Measurements from ENCODE around the gene ENO4. TPM values are rescaled to one million over a fixed set of nuclear protein-coding genes. Genes with fewer than 3 reads are reported as not detected.

The ENO4 gene
- total RNA-seq, 1 donor from 2014 or later = not detected

DNA sequence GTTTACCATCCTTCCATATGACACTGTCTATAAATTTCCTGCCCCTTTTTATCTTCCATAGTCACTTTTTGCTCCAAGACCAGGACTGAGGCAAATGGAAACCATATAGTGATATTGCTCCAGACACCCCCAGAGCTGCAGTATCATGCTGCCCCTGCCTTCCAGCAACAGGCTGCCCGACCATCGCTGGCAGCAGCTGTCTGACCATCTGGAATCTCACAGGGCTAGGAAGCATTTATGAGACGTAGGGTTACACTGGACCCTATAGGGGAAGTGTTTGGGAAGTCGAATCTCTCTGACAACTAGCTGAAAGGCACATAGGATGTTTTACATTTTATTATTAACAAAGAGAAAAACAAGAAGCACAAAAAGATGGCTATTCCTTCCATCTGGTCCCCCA, 19.4 kb downstream of the ENO4 start:
- ATAC-seq = no peak

DNA sequence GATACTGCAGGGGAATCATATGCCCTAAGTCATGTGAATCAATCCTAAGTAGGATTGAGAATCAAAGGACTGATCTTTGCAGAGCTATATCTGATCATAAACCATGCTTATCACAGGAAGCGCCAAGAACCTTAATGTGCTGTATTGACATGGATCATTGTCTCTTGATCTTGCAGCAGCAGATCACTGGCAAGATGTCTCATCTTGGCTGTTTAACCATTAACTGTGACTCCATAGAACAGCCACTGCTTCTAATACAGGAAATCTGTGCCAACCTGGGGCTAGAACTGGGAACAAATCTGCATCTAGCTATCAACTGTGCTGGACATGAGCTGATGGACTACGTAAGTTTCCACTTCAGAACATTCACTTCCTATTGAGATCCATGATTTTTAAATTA, 21.6 kb downstream of the ENO4 start:
- ATAC-seq = no peak

DNA sequence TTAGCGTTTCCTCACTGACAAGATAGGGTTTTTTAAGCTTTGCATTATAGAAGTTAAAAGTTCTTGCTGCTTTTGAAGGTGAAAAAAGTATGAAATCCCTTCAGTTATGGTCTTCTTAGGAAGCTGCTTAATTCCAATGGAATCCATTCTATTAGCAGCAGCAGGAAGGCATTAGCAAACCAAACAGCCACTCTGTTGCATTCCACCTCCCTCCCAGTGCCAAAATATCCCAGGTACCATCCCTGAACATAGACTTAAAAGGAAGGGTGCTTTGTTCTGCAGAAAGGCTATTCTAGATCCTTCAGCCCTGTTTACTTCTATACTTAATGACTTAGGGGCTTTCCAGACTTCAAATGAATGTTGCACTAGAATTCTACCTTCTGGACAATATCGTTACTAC, 23.8 kb downstream of the ENO4 start:
- no peak for ATAC-seq

DNA sequence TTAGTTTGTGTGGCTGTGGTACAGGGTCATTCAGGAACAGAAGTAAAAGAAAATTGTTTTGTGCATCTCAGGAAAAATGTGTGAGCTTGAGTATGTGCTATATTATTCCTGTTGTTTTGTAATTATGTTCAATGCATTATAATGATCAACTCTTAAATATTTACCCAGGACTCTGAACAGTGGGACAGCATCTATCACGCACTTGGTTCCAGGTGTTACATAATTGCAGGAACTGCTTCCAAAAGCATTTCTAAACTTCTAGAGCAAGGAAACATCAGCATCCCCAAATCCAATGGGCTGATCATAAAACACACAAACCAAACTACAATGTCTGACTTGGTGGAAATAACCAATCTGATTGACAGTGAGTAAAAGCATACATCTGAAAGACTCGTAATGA, 26.6 kb downstream of the ENO4 start:
- no peak for ATAC-seq

DNA sequence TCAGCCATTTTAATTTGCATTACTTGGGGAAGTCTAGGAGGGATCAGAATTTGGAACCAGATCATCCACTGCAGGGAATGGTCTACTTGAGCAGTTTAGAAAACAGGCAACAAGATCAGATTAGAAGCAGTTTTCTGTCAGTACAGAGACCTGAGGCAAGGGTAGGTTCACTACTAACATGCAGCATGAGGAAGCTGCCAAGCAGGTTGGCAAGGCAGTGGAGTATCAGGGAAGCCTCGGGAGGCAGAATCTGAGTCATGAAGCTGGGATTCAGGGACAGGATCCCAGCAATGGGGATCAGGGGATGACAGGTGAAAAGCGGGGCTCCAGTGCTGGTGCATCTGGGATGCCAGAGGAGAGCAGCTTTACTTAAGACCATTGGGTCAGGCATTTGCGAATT, 28.1 kb downstream of the ENO4 start:
- ATAC-seq = peak; percentile 18

DNA sequence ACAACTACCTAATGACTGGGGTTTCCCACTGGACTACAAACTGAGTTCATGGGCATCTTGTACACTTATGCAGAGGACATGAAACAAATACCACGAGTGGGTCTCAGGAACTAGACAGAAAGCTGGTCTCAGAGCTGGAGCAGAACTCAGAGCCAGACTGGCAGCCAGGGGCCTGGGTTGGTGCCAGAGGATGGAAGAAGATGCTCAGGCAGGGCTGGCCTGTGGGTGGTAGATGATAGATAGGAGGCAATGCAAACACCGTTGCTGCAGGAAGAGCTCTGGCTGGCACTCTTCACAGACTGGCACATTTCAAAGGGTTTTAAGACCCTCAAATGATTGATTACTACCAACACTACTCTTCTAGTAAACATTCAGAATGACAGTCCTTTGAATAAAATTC, 28.8 kb downstream of the ENO4 start:
- no peak for ATAC-seq

DNA sequence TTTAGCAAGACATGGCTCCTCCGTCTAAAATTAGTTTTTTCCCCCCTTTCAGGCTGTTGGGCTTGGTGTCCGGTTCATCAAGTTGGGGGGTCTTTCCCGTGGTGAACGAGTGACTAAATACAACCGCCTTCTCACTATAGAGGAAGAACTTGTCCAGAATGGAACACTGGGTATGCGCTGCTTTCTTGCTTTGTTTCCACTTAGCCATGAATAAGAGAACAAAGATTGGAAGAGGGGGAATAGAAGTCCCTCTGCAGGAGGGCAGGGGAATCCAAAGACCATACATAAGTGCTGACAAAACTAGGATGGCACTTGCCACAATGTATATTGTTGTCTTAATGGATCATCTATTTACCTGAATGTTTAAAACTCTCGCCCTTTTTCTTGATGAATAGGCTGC, 30.5 kb downstream of the ENO4 start:
- no peak for ATAC-seq

DNA sequence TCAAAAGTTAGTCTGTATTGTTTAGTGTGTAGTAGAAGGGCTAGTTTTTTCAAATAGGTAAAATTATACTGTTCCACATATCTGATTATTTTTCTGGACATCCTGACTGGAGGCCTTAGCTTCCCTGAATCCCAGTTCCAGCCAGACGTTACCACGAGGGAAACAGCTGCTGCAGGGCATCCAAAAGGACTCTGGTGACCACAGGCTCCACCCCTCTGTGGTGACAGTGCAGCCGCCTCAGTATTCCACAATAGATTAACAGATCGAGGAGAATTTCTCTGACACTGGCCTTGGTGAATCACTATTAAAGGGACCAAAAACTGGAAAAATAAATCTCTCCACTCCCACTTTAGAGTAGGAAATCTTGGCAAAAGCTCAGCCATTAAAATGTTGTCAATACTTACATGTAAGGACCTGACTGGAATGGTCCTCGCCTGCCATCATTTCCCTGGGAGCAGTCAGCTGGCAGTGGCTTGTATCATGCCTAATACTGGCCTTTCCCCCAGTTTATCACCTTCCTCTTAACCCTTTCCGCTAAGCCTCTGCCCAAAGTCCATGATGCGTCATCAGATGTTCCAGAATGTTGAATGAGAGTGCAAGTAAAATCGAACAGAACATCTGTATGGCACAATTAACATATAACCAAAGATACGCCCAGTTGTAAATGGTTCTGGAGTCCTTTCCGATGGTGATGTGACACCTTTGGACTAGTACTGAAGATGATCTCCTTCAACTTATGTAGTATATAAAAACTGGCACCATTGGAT, 31.6 kb downstream of the ENO4 start:
- no peak for ATAC-seq

DNA sequence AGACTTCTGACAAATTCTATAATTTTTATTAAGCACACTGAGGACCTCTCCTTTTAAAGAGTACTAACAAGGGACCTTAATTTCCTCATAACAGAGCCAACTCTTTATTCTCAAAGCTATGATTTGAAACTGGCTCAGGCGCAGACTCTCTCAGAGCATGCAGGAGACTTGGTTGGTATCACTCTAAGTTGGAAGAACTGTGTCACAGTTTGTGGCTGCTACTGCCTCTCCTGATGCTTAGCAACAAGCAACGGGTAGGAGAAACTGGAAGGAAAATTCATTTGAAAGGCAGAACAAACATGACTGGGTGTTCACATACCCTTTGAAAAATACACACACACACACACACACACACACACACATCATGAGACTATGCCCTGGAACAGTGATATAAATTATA, 33.3 kb downstream of the ENO4 start:
- no peak for ATAC-seq

DNA sequence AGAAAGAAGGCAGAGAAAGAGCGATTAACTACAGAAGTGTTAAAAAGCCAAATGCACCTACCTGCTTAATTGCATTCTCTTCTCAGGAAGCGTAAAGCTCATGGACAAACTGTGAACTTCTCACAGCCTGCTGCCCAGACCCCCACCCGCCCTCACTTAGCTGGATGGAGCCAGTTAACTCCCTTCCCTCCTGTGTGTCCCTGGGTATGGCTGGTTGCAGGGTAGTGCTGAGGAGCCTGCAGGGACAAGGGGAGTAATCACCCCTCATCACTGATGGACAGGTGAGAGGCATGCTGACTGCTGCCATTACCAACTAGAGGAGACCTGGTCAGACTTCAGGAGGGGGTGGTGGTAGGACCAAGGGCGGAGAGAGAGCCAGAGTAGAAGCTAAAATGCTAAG, 37.5 kb downstream of the ENO4 start:
- peak; percentile 5 for ATAC-seq

DNA sequence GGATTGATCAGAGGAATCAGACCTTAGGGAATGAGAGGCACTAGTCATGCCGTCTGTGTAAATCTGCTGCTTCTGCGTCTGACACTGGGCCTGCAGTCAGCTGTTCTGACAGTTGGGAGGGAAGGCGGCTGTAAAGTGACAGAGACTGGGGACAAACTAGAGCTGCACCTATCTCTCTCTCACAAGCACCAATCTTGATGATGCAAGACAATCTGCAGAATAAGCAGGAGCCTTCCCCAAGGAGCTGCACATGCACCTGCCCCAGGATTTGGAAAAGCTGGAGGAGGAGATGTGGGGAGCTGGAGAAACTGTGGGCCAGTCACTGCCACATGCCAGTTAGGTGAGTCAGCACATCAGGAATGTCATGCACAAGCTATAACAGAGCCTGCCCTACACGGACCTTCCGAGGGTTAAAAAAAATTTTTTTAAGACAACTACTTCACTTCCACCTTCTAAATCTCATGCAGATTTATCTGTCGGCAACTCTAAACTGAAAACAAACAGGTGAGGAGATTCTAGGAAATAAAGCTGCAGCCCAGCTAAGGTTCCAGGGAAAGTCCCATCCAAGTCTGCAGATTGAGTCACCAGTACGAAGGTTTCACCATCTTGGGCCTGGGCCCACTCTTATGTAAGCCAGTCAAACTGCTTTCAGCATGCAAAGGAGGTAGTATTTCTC, 39.2 kb downstream of the ENO4 start:
- peak; percentile 97 for ATAC-seq

DNA sequence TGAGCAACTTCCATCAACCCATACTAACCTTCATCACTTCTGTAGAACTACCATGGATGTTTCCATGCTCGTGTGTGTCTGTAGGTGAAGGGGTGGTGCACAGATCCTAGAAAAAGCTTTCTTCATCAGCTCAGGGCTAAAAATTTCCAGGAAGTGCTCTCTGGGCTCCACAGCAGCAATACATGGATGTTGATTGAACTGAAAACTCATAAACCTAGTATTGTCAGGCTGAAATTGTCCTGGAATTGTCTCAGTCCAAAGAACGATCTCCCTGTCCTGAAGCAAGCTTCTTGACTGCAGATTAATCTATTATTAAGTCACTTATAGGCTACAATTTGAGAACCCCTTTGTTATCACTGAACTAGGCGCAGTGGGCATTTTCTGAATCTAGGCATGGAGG, 39.8 kb downstream of the ENO4 start:
- ATAC-seq = no peak

DNA sequence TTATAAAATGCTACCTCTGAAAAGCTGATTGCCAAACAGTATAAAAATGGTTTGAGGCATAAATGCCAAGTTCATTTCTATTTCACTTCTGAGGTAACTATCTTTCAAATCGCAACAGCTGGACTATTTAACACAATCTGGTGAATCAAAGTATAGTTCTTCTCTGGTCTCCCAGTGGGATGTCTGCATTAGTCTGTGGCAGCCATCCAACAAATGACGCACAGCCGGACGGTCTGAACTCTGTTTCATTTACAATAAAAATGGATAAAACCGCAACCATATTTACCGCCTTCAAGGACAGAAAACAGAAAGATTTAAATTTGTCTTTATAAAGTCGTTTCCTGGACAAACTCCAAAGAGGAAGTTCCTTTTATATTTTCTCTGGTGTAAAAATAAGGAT, 41.9 kb downstream of the ENO4 start:
- no peak for ATAC-seq

DNA sequence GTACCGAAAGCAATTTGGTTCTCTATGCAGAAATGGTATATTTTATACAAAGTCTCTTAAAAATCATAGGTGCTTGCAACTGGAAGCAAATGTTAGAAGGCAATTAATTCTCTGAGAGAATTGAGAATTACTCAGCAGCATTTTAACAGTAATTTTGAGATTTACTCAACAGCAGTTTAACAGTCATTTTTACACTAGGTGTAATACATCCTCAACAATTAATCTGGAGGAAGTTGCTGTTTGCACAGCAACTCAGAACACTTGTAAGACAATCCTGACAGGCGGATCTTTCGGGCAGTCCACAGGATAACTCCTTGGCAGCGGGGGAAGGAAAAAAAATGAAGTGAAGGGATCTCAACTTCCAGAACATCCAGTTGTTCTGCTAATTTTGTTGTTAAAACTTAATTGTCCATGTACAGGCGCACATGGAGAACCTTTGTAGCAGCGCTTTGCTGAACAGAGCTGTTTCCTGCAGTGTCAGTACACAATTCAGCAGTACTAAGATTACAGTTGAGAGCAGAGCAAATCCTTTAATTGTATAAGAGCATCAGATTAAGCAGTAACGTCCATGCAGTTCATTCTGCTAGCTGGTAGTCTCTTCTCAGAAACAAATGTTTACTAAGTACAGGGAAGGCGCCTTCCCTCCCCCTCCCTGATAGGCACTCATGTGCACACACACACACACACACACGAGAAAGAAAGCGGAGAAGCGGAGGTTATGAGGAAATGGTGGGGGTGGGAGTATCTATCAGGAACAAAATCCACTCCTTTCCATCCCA, 43.8 kb downstream of the ENO4 start:
- ATAC-seq = no peak

DNA sequence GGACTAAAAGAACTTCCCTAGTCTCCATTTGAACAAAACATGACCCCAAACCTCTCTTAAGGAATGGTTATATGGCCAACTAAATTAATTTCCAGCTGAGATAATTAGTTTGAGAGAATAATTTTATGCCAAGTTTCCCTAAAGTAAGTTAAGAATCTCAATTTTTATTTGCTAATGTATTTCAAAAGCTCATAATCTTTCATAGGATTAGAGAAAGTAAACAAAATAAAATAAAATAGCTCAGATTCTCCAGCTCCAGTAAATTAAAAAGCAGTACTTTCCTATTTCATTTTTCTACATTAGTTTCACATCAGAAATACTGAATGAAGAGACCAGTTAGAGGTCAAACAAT, 44.4 kb downstream of the ENO4 start:
- ATAC-seq = no peak

DNA sequence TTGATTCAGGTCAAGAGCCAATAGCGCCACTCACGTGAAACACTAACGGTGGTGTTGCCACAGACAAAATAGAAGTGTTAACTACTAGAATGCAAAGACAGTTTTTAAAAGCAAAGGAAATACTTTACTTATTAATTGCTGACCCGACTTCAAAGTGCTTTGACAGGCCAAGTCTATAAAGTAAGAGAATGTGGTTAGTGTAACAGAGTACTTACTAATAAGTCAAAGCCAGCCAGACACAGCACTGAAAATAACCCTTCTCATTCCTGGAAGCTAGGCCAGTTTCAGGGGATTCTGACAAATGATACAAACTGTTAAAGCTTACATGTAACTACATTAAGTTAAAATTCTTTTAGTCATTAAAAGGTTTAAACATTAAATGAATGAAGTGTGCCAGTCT, 50.3 kb downstream of the ENO4 start:
- ATAC-seq = no peak

DNA sequence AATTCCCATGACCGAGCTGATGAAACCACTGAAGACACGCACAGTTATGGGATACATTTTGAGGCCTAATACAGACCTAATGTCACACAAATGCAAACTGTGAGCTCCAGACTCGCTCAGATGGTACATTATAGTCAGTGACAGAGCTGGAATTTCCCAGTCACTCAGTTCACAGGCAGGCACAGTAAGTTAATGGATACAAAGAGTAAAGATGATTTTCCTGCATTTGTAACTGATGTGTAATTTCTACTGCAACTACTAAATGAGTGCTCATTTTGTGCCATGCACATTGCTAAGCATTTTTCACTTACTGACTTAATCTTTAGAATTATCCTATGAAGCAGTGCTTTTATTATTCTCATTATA, 56.5 kb downstream of the ENO4 start:
- no peak for ATAC-seq

DNA sequence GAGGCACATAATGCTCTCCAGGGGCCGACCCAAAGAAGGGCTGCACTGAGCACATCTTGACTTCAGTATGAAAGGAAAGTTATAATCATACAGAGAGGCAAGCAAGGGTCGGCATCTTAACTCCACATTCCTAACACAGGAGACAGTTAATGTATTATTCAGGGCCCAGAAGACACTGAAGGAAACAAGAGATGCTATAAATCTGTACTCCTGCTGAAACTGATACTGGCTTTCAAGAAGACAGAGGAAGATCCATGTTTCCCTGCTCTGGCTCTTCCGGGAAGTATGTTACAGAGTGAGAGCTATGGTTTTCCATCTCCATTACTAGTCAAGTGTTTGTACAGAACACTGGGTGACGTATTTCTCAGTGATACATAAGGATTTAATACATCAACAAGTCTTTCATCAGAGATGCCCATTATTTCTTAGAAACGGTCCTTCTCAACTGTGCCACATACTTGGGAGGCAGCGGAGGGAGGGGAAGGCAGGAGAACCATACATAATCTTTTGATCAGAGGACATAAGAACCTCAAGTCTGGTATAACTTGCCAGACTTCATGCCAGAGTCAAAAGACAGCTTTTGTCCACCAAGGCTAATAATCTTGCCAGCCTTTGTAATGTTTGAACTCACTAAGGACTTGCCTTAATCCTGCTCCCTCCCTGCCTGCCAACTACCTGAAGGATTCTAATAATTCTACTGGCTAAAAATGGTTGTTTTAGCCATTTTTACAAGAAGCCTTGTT, 58.1 kb downstream of the ENO4 start:
- peak; percentile 76 for ATAC-seq

DNA sequence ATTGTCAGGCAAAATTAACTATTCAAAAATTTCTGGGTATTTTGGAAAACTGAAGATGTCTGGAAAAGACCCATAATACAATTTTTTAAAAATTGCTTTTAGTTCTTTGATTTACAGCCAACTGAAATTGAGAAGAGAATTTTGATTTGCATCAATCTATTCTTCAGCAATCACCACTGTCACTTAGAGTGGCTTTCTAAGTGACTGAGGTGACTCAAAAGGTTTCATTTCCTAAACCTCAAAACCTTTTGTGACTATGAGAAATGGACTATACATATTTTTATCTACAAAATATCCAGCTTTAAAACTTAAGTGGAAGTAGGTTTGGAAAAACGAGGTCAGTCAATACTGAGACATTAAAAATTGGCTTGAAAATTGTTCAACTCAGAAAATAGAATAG, 60.0 kb downstream of the ENO4 start:
- no peak for ATAC-seq

DNA sequence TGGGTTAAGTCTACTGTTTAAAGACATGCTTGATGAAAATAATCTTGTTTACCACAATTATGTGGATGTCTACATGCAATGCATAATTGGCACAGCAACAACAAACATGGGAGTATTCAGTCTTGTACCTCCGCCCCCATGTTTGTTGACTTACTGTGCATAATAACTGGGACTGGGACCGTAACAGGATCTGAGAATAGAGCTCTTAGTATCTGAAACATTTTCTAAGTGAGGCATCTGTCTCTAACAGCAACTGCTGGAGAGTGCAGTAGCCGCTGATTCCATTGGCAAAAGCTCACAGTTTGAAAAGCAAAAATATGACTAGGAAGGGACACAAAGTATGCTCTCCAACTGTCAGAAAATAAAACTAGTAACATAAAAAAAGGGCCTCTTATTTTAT, 61.6 kb downstream of the ENO4 start:
- no peak for ATAC-seq

DNA sequence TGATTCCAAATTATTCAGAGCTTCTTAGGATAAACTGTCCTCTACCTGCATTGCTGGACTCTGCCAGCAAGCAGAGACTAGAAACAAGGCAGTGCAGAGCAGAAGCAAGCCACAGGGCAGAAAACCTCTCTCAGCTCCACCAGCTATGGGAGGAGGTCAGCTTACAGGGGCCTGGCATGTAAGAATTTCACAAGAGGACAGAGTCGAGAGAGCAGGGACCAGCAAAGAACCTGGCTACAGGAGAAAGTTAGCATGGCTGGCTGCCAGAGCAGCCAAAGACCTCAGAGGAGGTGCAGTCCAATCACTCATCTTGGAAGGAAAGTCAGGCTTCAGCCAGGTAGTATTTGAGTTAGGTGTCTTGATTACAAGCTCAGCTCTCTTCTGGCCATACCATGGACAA, 62.9 kb downstream of the ENO4 start:
- no peak for ATAC-seq

DNA sequence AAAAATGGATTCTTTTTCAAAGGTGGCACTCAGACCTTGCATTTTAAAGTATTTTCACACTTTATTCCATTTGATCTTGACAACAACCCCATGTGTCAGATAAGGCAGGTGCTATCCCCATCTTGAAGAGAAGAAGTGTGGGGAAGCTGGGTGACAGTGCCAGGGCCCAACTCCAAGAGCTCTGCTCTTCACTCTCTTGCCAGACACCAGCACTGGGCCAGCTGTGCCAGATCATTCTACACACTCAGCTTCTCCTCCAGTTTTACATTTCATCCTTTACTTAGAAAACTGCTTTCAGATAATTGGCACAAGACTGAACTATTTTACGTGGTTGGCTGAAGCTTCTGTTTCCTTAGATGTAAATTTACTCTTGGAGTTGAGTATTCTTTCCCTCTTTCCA, 64.4 kb downstream of the ENO4 start:
- no peak for ATAC-seq

DNA sequence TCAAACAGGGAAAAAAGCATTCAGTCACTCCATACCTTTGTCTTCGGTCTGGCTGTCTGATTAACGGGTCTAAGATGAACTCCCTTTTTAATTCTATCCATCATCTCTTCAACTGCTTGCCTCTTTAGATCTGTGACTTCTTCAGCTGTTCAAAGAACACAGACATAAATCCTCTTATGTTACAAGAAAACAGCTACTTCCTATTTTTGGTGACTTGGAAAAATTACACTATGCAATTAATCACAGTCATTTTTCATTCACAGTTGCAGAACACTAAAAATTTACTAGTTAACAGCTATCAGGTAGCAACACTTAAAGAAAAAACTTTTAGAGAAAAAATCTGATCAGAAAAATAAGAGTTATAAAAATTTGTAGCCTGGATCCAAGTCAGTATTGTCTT, 66.0 kb downstream of the ENO4 start:
- ATAC-seq = no peak

Measured in esophagus mucosa (tissue), 1 donor.